Kasumi-1 (cell line): ENCODE results near the gene CRTAC1.

ENCODE experiments used
- DNase-seq, 2 experiments: peaks; one replicate each; lab custom pipeline; 2025; lab: John Stamatoyannopoulos, UW

CRTAC1 gene

GRCh38 chr10:97896756-97897358, 133.6 kb downstream of the CRTAC1 start:
- DNase-seq, result no peak

DNA sequence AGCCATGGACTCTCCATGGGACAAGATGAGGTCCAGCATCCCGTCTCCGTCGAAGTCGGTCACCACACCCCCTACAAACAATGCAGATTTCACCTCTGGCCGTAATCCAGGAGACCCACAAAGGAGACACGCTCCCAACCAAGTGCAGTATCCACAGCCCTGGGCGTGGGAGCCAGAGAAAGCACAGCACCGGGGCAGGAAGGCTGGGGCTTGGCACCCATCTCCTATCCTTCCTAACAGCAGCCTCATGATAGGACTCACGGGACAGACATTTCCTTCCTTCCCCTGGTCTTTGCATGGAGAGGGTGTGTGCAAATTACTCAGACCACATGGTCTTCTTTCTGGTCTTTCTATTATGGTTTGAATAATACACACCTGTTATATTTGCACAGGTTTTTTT, 134.5 kb downstream of the CRTAC1 start:
- no peak for DNase-seq

- DNase-seq, result no peak
Observed at GRCh38 chr10:97895084-97895483, 135.3 kb downstream of the CRTAC1 start.

DNA sequence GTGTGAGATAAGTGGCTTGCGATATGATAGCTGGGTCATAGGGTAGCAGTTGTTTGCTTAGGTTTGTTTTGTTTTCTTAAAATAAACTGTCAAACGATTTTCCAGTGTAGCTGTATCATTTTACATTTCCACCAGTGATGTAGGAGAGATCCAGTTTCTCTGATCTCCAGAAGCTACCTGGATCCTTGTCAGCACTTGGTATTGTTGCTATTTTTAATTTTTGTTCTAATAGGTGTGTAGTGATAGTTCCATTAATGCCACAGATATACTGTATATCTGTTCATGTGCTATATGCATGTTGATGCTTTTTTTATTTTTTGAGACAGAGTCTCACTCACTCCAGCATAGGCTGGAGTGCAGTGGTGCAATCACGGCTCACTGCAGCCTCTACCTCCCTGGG, 136.3 kb downstream of the CRTAC1 start:
- no peak for DNase-seq

GRCh38 chr10:97892939-97893338, 137.5 kb downstream of the CRTAC1 start:
- no peak for DNase-seq

- DNase-seq, result no peak
Observed at GRCh38 chr10:97892506-97892905, 137.9 kb downstream of the CRTAC1 start.

DNA sequence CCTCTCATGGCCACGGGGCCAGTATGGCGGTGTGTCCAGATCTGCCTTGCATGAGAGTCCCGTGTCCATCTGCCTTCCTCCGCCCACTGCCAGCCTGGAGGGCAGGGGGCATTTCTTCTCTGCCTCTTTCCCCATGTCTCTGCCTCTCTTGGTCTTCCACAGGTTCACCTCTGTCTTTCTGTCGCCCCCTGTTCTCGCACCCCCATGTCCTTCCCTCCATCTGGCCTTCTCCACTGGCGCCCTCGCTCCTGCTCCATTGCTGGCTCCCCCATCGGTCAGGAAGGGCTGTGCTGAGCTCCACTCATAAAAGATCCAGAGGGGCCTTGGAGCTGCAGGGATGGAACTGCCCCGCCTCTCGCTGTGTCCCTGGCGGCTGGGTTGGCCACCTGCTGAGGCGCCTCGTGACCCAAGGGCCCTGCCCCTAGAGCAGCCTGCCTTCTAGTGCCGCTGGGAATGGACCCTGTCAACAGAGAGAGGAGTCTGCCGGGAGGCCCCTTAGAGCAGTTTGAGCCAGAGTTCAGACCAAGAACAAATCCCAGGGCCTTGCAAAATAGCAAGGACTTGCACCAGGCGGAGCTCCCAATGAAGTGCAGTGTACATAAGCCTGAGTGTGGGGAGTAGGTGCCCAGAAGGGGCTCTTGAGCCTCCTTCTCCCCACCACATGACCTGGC, 138.8 kb downstream of the CRTAC1 start:
- DNase-seq, result no peak

- DNase-seq, result no peak
Observed at GRCh38 chr10:97889461-97890265, 140.8 kb downstream of the CRTAC1 start.

GRCh38 chr10:97888641-97889262, 141.7 kb downstream of the CRTAC1 start:
- DNase-seq, result no peak

- no peak for DNase-seq
Observed at GRCh38 chr10:97888134-97888533, 142.3 kb downstream of the CRTAC1 start.

DNA sequence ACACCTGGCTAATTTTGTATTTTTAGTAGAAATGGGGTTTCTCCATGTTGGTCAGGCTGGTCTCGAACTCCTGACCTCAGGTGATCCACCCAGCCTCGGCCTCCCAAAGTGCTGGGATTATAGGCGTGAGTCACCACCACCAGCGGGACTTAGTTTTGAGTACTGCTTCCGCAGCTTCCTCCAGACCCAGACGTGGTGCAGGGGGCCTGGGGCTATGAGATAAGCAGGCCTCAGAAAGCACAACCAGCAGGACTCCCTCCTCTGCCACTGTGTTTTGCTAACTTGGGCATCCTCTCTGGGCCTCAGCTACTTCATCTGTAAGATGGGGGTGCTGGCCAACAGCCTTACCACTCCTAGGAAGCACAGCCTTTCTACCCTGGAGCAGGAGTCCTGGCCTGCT, 143.0 kb downstream of the CRTAC1 start:
- DNase-seq, result no peak

DNA sequence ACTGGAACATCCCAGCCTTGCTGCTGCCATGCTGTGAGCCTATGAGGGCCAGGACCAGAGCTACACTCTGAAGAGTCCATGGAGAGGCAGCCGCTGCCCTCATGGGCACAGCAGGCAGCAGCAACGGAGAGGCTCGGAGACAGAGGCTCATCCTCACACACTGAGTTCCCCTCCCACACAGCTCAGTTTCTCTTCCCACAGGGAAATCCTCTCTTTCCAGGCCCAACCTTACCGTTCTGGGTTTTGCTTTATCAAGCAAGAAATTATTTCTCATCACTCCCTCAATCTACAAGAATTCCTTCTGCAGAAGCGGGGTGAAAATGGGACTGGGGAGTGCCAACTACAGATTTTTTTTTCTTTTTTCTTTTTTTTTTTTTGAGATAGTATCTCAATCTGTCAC, 144.1 kb downstream of the CRTAC1 start:
- DNase-seq, result no peak

GRCh38 chr10:97883092-97883485, 147.3 kb downstream of the CRTAC1 start:
- no peak for DNase-seq

- DNase-seq, result no peak
Observed at GRCh38 chr10:97882142-97883091, 148.0 kb downstream of the CRTAC1 start.

- DNase-seq, result no peak
Observed at GRCh38 chr10:97880109-97880508, 150.3 kb downstream of the CRTAC1 start.

- no peak for DNase-seq
Observed at GRCh38 chr10:97879241-97879640, 151.2 kb downstream of the CRTAC1 start.

- DNase-seq, result no peak
Observed at GRCh38 chr10:97876402-97876801, 154.0 kb downstream of the CRTAC1 start.

DNA sequence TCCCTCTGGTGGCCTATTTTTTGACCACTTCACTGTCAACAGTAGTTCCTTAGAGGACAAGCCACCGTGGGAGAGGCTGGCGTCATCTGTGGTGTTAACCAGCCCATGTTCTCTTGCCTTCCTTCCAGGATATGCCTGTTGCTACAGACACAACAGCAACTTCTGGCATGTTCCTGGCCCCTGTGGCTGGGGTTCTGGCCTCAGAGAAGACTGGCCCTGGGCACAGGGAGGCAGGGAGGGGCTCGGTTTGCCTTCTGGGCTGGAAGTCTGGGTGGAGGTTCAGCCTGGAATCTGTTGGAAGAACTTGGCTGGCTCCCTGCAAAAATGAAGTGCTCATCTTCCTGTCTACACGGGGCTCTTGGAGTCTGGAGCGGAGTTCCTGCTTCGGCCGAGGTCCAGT, 155.0 kb downstream of the CRTAC1 start:
- DNase-seq, result no peak

DNA sequence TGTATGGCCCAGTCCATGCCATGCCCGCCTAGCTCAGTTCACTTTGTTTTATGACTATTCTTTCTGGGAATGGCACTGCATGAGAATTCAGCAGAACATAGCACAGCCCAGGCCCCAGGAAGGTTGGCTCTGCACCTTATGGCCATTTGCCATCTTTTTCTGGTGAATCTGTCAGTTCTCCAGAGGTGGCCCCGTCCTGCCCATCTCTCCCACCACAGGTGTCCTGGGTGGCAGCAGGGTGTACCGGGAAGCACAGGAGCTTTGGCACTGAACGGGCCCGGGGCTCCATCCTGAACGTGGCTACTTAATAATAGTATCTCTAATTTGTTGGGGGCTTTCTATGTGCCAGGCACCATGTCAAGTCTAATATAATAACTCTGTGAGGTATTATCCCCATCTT, 156.1 kb downstream of the CRTAC1 start:
- DNase-seq, result no peak

DNA sequence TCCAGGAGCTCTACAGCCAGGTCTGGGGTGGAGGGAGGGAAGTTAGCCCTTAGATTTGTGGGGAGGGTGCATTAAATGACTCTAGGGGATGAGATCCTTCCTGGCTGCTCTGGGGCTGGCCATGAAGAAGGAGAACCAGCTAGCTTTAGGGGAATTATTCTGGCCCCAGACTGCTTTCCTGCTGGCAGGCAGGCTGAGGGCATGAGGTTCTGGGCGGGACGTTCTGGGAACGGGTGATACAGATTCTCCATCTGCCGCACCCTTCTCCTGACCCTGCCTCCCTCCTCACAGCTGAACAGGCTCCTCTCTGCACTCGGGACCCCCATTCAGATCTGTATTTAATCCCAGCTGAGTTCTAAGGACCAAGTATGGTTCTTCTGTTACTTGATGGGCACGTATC, 156.9 kb downstream of the CRTAC1 start:
- DNase-seq, result no peak

- no peak for DNase-seq
Observed at GRCh38 chr10:97870990-97871389, 159.4 kb downstream of the CRTAC1 start.
